HG02798 (cell line): ENCODE data around the gene TEX48.

Experiments used
- ATAC-seq: cut with Tn5 transposase; IDR thresholded peaks from one replicate; pipeline ENCODE4 v1.9.1; 2021; ENCODE audit warnings: mild to moderate bottlenecking; ENCODE audit not compliant: unreplicated experiment, poor library complexity

Gene TEX48

DNA sequence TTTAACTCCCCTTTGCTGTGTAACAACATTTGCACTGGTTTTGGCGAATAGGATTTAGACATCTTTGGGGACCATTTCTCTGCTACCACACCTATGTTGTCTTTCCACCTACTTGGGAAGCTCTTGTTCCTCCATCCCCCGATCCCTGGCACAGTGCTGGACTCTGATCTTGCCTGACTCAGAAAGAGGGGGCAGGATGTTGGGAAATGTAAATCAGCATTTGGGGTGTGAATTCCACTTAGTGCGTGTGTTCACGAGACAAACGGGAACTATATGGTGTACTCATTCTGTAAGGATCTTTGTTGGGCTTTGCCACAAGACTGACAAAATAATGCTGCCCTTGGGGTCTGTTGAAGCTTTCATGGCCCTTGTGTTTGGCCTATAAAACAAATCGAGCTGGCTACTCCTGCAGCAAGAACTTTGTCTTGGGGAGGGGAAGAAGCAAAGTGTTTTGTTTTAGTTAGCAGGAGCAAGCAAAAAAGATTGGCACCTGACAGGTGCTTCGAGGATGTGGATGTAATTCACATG lies 52.4 kb downstream of the TEX48 start:
- no peak for ATAC-seq

DNA sequence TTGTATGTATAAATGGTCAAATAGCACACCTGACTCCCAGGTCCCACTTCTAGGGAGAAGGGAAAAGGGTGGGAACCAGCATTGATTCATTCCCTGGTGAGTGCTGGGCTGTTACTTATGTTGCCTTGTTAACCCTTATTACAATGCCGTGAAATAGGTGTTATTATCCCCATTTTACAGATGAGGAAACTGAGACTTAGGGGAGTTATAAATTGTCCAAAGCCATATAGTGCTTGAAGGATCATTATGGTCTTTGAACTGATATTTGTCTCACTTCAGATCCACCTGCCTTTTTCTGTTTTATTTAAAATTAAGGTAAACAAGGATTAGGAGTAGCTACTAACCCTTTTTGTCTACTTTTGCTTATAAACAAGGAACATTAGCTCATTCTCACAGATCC lies 54.4 kb downstream of the TEX48 start:
- no peak for ATAC-seq

DNA sequence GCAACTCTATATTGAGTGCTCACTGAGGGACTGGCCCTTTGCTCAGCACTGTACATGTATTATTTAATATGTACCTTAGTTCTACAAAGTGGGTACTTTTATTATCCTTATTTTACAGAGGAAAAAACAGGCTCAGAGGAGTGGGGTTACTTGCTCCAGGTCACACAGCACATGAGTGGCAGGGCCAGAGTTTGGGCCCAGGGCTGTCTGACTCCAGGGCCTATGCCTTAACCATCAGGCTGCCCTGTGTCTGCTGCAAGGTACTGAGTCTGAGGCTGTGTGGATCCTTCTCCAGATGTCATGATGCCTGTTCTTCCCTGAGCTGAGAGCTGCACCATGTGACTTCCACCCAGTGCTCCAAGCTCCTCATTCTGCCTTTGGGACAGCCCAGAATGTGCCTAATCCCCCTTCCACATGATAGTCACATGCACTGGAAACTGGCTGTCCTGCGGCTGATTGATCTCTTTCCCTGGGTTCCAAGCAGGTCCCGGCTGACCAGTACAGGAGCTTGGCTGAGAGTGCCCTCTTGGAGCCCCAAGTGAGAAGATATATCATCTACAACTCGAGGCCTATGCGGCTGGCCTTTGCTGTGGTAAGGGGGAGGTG lies 55.5 kb downstream of the TEX48 start:
- ATAC-seq: no peak

DNA sequence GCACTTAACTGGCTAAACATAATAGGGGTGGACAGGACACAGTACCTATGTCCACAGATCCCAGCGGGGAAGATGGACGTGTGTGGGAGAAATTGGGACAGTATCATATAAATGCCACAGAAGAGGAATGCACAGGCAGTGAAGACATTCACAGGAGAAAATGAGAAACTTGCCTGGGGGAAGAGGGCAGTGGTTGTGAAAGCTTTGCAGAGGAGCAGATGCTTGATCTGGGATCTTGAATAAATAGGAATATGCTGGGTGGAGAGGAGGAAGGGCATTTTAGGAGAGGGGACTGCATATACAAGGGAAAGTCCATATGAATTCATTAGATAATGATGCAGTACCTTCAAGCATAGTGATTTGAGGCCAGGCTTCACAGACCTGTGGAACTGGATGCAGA lies 57.3 kb downstream of the TEX48 start:
- ATAC-seq: no peak

DNA sequence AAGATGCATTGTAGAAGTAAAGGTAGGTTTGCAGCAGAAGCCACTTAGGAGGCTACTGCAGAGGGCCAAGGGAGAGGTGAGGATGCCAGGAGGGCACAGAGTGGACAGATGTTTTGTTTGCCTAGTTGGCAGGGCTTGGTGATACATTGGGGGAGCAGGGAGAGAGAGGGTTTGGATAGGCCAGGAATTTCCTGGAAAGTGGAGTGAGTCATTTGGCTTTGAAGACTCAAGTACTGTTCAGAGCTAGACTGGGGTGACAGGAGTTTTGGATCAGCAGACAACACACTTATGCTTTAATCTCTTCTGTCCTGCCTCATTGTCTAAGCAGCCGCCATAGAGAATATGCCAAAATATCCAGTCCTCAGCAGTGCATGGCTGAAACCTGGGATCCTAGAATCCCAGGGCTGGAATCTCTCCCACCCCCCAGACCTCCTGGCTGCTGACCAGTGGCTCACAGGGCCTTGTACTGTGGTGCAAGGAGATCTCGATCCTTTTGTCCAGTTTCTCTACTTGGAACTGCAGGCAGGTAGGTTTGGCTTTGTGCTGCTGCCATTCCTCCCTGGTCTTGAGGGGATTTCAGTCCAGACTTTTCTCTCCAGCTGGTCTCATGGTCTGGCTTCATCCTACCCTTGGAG lies 59.9 kb downstream of the TEX48 start:
- ATAC-seq: no peak

DNA sequence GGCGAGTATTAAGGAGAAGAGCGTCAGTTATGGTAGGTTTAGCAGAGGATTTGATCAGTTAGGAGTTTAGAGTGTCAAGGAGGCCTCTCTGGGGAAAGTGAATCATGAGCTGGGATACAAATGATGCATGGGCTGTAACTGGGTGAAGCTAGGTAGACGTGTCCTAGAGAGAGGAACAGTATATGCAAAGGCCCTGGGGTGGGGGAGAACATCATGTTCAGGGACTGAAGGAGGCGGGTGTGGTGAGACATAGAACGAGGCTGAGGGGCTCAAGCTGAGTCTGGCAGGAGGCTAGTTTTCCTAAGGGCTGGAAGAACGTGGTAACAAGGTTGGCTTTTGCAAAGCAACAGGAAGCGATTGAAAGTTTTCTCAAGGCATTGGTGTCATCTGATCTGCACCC lies 60.4 kb downstream of the TEX48 start:
- no peak for ATAC-seq

DNA sequence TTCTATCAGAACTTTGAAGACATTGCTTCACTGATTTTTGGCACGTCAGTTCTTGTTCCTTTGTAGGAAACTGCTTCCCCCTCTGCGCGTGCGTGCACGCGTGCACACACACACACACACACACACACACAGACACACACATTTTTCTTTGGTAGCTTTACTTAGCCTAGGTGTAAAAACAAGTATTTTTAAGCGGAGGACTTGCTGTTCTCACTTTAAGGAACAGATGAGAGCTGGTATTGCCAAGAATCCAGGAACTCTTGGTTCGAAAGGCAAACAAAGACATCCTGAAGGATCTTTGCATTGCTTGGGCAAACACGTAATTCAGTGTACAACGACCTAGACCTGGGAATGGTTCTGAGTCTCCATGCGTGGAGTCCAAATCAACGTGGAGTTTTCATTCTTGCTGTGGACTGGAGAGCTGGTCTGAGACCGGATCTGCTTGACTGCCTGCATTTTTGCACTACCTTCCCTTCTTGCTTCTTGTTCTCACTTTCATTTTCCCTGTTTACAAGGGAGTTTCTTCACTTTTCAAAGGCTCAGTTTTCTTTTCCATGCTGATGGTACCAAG lies 62.7 kb downstream of the TEX48 start:
- peak; percentile 45 for ATAC-seq

DNA sequence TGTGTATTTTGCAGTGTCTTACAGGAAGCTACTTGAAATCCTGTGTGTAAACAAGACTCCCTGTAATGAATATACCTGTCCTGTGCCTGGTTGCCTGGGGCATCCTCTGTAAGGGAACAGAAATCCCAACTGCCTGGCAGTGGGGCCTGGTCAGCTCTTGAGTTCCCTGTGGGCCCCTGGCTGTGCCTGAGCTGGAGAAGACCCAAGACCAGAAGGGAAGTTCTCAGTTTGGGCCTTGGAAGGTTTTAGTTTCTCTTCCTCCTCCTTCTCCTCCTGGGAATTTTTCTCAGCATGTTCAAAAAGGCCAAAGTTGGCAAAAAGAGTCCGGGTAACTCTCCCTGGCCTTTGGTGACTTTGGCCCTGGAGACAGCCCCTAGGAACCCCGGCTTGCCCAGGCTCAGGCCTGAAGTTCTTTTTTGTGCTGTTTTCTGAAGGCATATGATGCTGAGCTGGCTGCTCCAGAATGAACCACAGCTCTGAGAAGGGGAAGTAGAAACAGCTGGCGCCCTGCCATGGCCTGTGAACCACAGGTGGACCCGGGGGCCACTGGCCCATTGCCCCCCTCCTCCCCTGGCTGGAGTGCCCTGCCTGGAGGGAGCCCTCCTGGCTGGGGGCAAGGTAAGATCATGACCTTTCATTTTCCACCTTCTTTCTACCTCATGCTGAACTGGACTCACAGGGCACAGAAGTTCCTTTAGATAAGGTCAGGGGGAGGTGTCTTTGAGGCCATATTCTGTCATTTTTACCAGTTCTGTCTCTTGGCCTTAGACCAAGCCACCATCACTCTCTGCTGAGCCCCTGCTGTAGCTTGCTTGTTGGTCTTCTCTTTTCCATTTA lies 65.1 kb downstream of the TEX48 start:
- peak; percentile 81 for ATAC-seq
